GM12892 (cell line): Measurements from ENCODE around the gene YIPF2.

Experiments used
- POLR2A ChIP-seq: IDR thresholded peaks from 2 replicates; pipeline ENCODE4 v1.6.1; 2011; ENCODE audit warnings: low read depth, low read length, control low read depth
- POLR2AphosphoS5 ChIP-seq: IDR thresholded peaks from 2 replicates; pipeline ENCODE4 v1.6.1; 2011; ENCODE audit warnings: low read depth, low read length, control low read depth

- TF ChIP-seq POLR2A, result no peak
- no peak for TF ChIP-seq POLR2AphosphoS5
Observed at GRCh38 chr19:10952809-10953208, 24.4 kb upstream of the YIPF2 start.
